ENCODE results near the gene TLX1. TPM values are rescaled to one million over a fixed set of nuclear protein-coding genes. Genes with fewer than 3 reads are reported as not detected.

TLX1 gene
- under 1 TPM in 2 of 10 donors, not detected in 8; 0.27 to 0.74 TPM for total RNA-seq
- under 1 TPM in 1 of 2 donors, not detected in 1; 0.03 TPM for polyA plus RNA-seq
- long read RNA-seq, donor 1 = 0 reads
- long read RNA-seq, donor 2 = 0 reads
- long read RNA-seq, donor 3 = 0 reads

DNA sequence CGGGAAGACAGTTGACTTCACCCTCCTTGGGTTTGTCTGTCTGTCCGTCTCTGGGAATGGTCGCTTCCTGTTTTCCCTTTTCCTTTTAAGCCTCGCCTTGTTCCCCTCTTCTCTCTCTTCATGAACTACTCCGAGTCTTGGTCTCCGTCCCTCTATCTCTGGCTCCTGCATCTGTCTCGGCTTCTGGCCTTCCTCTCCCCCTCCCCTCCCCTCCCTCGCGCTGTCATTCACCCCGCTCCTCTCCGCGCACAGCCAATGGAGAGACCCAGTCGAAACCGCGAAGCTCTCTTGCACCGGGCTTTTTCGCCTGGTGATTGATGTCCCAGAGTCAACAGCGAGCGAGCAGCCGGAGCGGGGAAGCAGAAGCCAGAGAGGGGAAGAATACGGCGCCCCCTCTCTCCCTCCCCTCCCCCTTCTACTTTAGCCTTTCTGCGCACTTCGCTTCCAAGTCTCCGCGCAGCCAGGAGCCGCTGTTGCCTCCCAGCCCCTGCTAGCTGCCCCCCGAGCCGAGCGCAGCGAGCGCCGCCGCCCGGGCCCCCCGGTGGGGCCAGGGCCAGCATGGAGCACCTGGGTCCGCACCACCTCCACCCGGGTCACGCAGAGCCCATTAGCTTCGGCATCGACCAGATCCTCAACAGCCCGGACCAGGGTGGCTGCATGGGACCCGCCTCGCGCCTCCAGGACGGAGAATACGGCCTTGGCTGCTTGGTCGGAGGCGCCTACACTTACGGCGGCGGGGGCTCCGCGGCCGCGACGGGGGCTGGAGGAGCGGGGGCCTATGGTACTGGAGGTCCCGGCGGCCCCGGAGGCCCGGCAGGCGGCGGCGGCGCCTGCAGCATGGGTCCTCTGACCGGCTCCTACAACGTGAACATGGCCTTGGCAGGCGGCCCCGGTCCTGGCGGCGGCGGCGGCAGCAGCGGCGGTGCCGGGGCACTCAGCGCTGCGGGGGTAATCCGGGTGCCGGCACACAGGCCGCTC is at the start of gene TLX1:
Gene TLX1, plus strand, starts transcription at position 317 of the 978 bp plus-strand sequence. Its CDS starts 242 bp downstream, at position 559.
- Histone ChIP-seq H3K9me3 (no peaks in the 10 kb centered on the region), H3K27me3 (peaks cover 46 to 100% (median 100%) of the 10 kb centered on the region in 7 donors), H3K36me3 (no peaks in the 10 kb centered on the region), H3K27ac (no peak within 1 kb of the TSS), H3K4me3 (peak within 1 kb of the TSS in 9 of 10 donors; percentile 21 to 48 (median 36)), H3K4me1 (peaks cover 7 to 47% (median 36%) of the 10 kb centered on the region in 9 donors)
- 1 to 2% methylated on average over 76 to 83 of the region's 83 CpGs for WGBS, 2 donors
- ATAC-seq (peak in 2 of 8 donors; percentile 41 to 58), DNase-seq (peak in 1 of 2 donors; percentile 38)
- intact Hi-C loops (cut with DNase I) = loop anchor here in 1 of 10 donors (10.0 kb wide), 1 partner anchor 86 kb away; no protein-coding TSS in a partner anchor
- no peak for TF ChIP-seq CTCF (IDR thresholded peaks at IDR 0.05)

DNA sequence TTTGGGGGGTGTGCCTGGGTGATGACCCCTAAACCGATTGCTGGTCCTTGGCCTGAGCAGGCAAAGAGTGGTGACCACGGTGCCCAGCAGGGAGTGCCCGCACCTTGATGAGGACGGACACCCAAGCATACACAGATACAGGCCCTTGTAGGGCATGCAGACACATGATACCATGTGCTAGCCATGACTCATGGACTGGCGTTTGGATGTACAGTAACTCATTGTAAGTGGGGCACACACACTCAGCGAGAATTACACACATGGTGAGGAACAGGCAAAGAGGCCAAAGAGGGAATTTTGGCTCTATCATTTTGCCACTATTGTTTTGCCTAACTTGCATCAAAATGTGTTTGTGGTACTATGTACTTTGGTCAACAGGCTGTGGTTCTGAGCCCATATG is 45.3 kb upstream of the TLX1 start:
- ATAC-seq (no peak), DNase-seq (no peak)
- no peak overlapping the region for H3K4me3 ChIP-seq
- no peaks in the 10 kb centered on the region for H3K4me1 ChIP-seq
- H3K27me3 ChIP-seq = peaks cover 0 to 98% (median 79%) of the 10 kb centered on the region in 7 donors
- no peak overlapping the region for H3K27ac ChIP-seq
- no peak for TF ChIP-seq CTCF (IDR thresholded peaks at IDR 0.05)
- H3K36me3 ChIP-seq = no peaks in the 10 kb centered on the region
- intact Hi-C loops (cut with DNase I) = no loop called here
- no peaks in the 10 kb centered on the region for H3K9me3 ChIP-seq
- WGBS, 2 donors = 79 to 83% methylated on average over 6 of the region's 6 CpGs

DNA sequence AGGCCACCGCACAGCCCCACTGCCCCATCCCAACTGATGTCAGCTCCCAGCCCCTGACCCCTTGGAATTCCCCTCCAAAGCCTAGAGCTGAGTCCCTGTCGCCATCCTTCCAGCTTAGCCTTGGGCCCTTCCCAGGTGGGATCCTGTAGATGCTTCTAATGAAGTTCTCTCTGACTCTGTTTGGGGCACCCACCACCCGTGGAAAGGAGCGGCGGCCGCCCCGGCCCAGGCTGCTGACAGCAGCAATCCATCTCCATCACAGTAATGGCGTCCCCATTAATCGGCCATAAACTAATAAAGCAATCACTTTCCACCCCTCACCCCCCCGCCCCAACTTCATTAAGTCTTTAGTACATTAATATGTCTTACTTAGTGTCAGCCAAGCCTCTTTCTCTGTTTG is 43.7 kb upstream of the TLX1 start:
- intact Hi-C loops (cut with DNase I) = no loop called here
- WGBS, 2 donors = 81 to 91% methylated on average over 10 of the region's 10 CpGs
- no peak for ATAC-seq

More for the DNA sequence above, 43.7 kb upstream of the TLX1 start:
- H3K36me3 ChIP-seq = no peaks in the 10 kb centered on the region
- DNase-seq = no peak
- TF ChIP-seq CTCF (IDR thresholded peaks at IDR 0.05) = no peak
- no peak overlapping the region for H3K27ac ChIP-seq
- H3K9me3 ChIP-seq = no peaks in the 10 kb centered on the region
- H3K4me3 ChIP-seq = no peak overlapping the region
- H3K4me1 ChIP-seq = no peaks in the 10 kb centered on the region
- peaks cover 0 to 100% (median 83%) of the 10 kb centered on the region in 7 donors for H3K27me3 ChIP-seq

Data from heart right ventricle (tissue), 16 donors.